Spleen (tissue), 7 donors: ENCODE results near the gene TMCO4.

Experiments used
- CTCF ChIP-seq, 11 experiments: fragments of 200-600 bp in 7 of 11; fragments of 450-650 bp in 4 of 11; sonication (generic) in 4 of 11; IDR thresholded peaks in 8 of 11; conservative IDR thresholded peaks in 3 of 11; 1 replicate in 7 of 11; 2 replicates in 4 of 11; pipeline versions ENCODE4 v1.4.0 to v1.8.0; 2016 to 2021; ENCODE audit warnings: antibody characterized with exemption in 11 of 11, inconsistent platforms in 4 of 11, mild to moderate bottlenecking in 1 of 11
- POLR2A ChIP-seq, 3 donors: fragments of 450-650 bp; IDR thresholded peaks; one replicate each; pipeline ENCODE4 v1.5.1; 2017; ENCODE audit warnings: antibody characterized with exemption in 3 of 3, mild to moderate bottlenecking in 1 of 3
- donor health status: DM: no; HTN: no; CAD: no; lungs with moderate emphysema.
- donor health status: DM: no; HTN: no; CAD: no.
- donor health status: DM: no; HTN: no; CAD: no.

DNA sequence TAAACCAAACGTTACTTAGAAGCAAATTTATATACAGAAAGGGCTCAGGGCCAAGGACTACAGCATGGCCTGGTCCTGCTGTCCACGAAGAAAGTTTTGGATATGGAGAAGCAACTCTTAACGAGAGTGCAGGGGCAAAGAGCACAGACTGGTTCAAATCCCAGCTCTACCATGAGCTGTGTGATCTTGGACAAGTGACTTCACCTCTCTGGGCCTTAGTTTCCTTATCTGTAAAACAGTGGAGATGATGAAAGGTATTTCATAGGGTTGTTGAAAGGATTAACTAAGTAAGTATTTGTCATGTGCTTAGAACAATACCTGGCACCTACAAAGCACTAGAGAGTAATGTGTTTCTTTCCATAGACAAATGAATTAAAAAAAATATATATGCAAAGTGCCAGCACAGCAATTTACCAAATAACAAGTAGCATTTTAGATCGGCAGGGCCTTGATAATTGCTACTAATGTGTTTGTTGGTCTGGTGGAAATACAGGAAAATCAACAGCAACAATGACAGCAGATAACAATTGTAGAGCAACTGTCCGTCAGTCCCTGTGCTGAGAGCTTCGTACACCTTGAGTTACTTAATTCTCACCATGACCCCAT is 25.4 kb downstream of the TMCO4 start:
- no peak for TF ChIP-seq POLR2A (IDR thresholded peaks at IDR 0.05)
- no peak for TF ChIP-seq CTCF (IDR thresholded peaks at IDR 0.05 in 8 of 11, conservative IDR thresholded peaks at IDR 0.05 in 3 of 11)
